Measurements from ENCODE around the gene ANOS1. TPM values are rescaled to one million over a fixed set of nuclear protein-coding genes. Genes with fewer than 3 reads are reported as not detected.

The ANOS1 gene
- total and polyA plus RNA-seq, 4 donors = 2.3 to 12.1 (median 3.7) TPM

DNA sequence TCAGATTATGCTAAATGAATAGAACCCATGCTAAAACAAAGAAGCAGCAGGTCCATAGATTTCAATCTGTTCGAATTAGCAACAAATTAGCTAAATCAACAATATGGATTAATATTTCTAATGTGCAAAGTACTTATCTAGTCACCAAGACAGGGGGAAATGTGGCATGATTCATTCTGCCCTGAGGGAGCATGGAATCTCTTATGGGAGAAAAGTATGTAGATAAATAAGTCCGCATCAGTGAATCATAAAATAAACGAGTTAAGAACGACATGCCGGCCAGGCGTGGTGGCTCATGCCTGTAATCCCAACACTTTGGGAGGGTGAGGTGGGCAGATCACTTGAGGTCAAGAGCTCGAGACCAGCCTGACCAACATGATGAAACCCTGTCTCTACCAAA, 102.1 kb downstream of the ANOS1 start:
- Histone ChIP-seq H3K36me3 (ENCODE audit: control insufficient read depth in 1 of 2, insufficient read depth in 2 of 2, low read length in 1 of 2) (no peaks in the 10 kb centered on the region), H3K27ac (ENCODE audit: low read depth in 1 of 2, low read length in 2 of 2) (no peak overlapping the region), H3K4me1 (ENCODE audit: control insufficient read depth in 1 of 2, insufficient read depth in 2 of 2, low read length in 2 of 2) (no peaks in the 10 kb centered on the region), H3K9me3 (ENCODE audit: control insufficient read depth, low read length) (no peaks in the 10 kb centered on the region), H3K27me3 (ENCODE audit: control insufficient read depth in 1 of 2, insufficient read depth in 2 of 2, low read length in 1 of 2) (no peaks in the 10 kb centered on the region), H3K4me3 (ENCODE audit: low read length in 2 of 2) (no peak overlapping the region)
- DNase-seq = no peak
- WGBS, 2 donors = 37 to 50% methylated on average over 7 of the region's 7 CpGs
- intact Hi-C loops (cut with DNase I) = no loop called here
- no peak for ATAC-seq (ENCODE audit: low FRiP score)

DNA sequence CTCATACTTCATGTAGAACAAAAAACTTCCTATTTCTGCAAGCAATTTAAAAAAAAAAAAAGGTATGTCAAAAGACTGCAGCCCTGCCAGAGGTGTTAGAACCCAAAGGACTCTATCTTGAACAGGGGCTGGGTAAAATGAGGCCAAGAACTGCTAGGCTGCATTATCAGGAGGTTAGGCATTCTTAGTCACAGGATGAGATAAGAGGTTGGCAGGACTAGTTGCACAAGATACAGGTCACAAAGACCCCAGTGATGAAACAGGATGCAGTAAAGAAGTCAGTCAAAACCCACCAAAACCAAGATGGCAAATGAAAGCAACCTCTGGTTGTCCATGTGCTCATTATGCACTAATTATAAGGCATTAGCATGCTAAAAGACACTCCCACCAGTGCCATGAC, 104.1 kb downstream of the ANOS1 start:
- Histone ChIP-seq H3K36me3 (ENCODE audit: control insufficient read depth in 1 of 2, insufficient read depth in 2 of 2, low read length in 1 of 2) (no peaks in the 10 kb centered on the region), H3K4me1 (ENCODE audit: control insufficient read depth in 1 of 2, insufficient read depth in 2 of 2, low read length in 2 of 2) (no peaks in the 10 kb centered on the region), H3K4me3 (ENCODE audit: low read length in 2 of 2) (no peak overlapping the region), H3K9me3 (ENCODE audit: control insufficient read depth, low read length) (no peaks in the 10 kb centered on the region), H3K27ac (ENCODE audit: low read depth in 1 of 2, low read length in 2 of 2) (no peak overlapping the region), H3K27me3 (ENCODE audit: control insufficient read depth in 1 of 2, insufficient read depth in 2 of 2, low read length in 1 of 2) (no peaks in the 10 kb centered on the region)
- no peak for ATAC-seq (ENCODE audit: low FRiP score)
- intact Hi-C loops (cut with DNase I) = no loop called here
- DNase-seq = no peak

- Histone ChIP-seq H3K4me1 (ENCODE audit: control insufficient read depth in 1 of 2, insufficient read depth in 2 of 2, low read length in 2 of 2) (no peaks in the 10 kb centered on the region), H3K4me3 (ENCODE audit: low read length in 2 of 2) (no peak overlapping the region), H3K27me3 (ENCODE audit: control insufficient read depth in 1 of 2, insufficient read depth in 2 of 2, low read length in 1 of 2) (no peaks in the 10 kb centered on the region), H3K9me3 (ENCODE audit: control insufficient read depth, low read length) (no peaks in the 10 kb centered on the region), H3K36me3 (ENCODE audit: control insufficient read depth in 1 of 2, insufficient read depth in 2 of 2, low read length in 1 of 2) (peaks cover 0 to 3% of the 10 kb centered on the region in 2 donors), H3K27ac (ENCODE audit: low read depth in 1 of 2, low read length in 2 of 2) (no peak overlapping the region)
- no peak for DNase-seq
- WGBS, 2 donors = 5 to 15% methylated on average over 2 of the region's 2 CpGs
- ATAC-seq (ENCODE audit: low FRiP score) = no peak
- intact Hi-C loops (cut with DNase I) = no loop called here
Measured at GRCh38 chrX:8607326-8607725, 124.6 kb downstream of the ANOS1 start.

DNA sequence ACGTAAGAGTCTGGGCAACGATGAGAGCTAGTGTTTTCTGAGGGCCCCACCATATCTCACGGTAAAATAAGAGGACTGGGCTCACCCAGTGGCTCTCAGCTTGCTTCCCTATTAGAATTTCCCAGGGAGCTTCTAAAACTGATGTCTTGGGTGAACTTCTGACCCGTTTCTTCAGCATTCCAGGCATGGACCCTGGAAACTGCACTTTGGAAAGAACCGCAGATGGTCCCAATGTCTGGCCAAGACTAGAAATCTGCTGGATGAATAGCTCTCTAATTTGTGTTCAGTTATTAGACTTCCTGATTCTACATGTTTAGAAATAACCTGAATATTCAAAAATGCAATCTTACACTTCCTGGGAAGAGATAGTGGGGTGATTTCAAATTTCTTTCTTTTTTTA, 127.8 kb downstream of the ANOS1 start:
- intact Hi-C loops (cut with DNase I) = no loop called here
- Histone ChIP-seq H3K4me1 (ENCODE audit: control insufficient read depth in 1 of 2, insufficient read depth in 2 of 2, low read length in 2 of 2) (no peaks in the 10 kb centered on the region), H3K36me3 (ENCODE audit: control insufficient read depth in 1 of 2, insufficient read depth in 2 of 2, low read length in 1 of 2) (peaks cover 0 to 3% of the 10 kb centered on the region in 2 donors), H3K27ac (ENCODE audit: low read depth in 1 of 2, low read length in 2 of 2) (no peak overlapping the region), H3K4me3 (ENCODE audit: low read length in 2 of 2) (no peak overlapping the region), H3K9me3 (ENCODE audit: control insufficient read depth, low read length) (no peaks in the 10 kb centered on the region), H3K27me3 (ENCODE audit: control insufficient read depth in 1 of 2, insufficient read depth in 2 of 2, low read length in 1 of 2) (no peaks in the 10 kb centered on the region)
- WGBS, 2 donors = 84 to 88% methylated on average over 5 of the region's 5 CpGs
- no peak for ATAC-seq (ENCODE audit: low FRiP score)
- no peak for DNase-seq

- Histone ChIP-seq H3K9me3 (ENCODE audit: control insufficient read depth, low read length) (no peaks in the 10 kb centered on the region), H3K27me3 (ENCODE audit: control insufficient read depth in 1 of 2, insufficient read depth in 2 of 2, low read length in 1 of 2) (no peaks in the 10 kb centered on the region), H3K36me3 (ENCODE audit: control insufficient read depth in 1 of 2, insufficient read depth in 2 of 2, low read length in 1 of 2) (no peaks in the 10 kb centered on the region), H3K27ac (ENCODE audit: low read depth in 1 of 2, low read length in 2 of 2) (no peak overlapping the region), H3K4me3 (ENCODE audit: low read length in 2 of 2) (no peak overlapping the region), H3K4me1 (ENCODE audit: control insufficient read depth in 1 of 2, insufficient read depth in 2 of 2, low read length in 2 of 2) (no peaks in the 10 kb centered on the region)
- intact Hi-C loops (cut with DNase I) = no loop called here
- ATAC-seq (ENCODE audit: low FRiP score) (no peak), DNase-seq (no peak)
- 86 to 94% methylated on average over 4 of the region's 4 CpGs for WGBS, 2 donors
Measured at GRCh38 chrX:8591501-8591900, 140.4 kb downstream of the ANOS1 start.

GRCh38 chrX:8586953-8587352, 145.0 kb downstream of the ANOS1 start:
- no peaks in the 10 kb centered on the region for H3K36me3 ChIP-seq (ENCODE audit: control insufficient read depth in 1 of 2, insufficient read depth in 2 of 2, low read length in 1 of 2)
- no peak overlapping the region for H3K4me3 ChIP-seq (ENCODE audit: low read length in 2 of 2)
- no peaks in the 10 kb centered on the region for H3K27me3 ChIP-seq (ENCODE audit: control insufficient read depth in 1 of 2, insufficient read depth in 2 of 2, low read length in 1 of 2)
- DNase-seq (no peak), ATAC-seq (ENCODE audit: low FRiP score) (no peak)
- no peaks in the 10 kb centered on the region for H3K9me3 ChIP-seq (ENCODE audit: control insufficient read depth, low read length)
- no peaks in the 10 kb centered on the region for H3K4me1 ChIP-seq (ENCODE audit: control insufficient read depth in 1 of 2, insufficient read depth in 2 of 2, low read length in 2 of 2)
- H3K27ac ChIP-seq (ENCODE audit: low read depth in 1 of 2, low read length in 2 of 2) = no peak overlapping the region
- intact Hi-C loops (cut with DNase I) = no loop called here

- Histone ChIP-seq H3K4me1 (ENCODE audit: control insufficient read depth in 1 of 2, insufficient read depth in 2 of 2, low read length in 2 of 2) (no peaks in the 10 kb centered on the region), H3K27ac (ENCODE audit: low read depth in 1 of 2, low read length in 2 of 2) (no peak overlapping the region), H3K36me3 (ENCODE audit: control insufficient read depth in 1 of 2, insufficient read depth in 2 of 2, low read length in 1 of 2) (no peaks in the 10 kb centered on the region), H3K9me3 (ENCODE audit: control insufficient read depth, low read length) (no peaks in the 10 kb centered on the region), H3K27me3 (ENCODE audit: control insufficient read depth in 1 of 2, insufficient read depth in 2 of 2, low read length in 1 of 2) (no peaks in the 10 kb centered on the region), H3K4me3 (ENCODE audit: low read length in 2 of 2) (no peak overlapping the region)
- intact Hi-C loops (cut with DNase I) = no loop called here
- ATAC-seq (ENCODE audit: low FRiP score) (no peak), DNase-seq (no peak)
- 87 to 91% methylated on average over 5 of the region's 5 CpGs for WGBS, 2 donors
Measured at GRCh38 chrX:8579602-8580001, 152.3 kb downstream of the ANOS1 start.

GRCh38 chrX:8576821-8577220, 155.1 kb downstream of the ANOS1 start:
- intact Hi-C loops (cut with DNase I) = no loop called here
- Histone ChIP-seq H3K9me3 (ENCODE audit: control insufficient read depth, low read length) (no peaks in the 10 kb centered on the region), H3K27ac (ENCODE audit: low read depth in 1 of 2, low read length in 2 of 2) (no peak overlapping the region), H3K36me3 (ENCODE audit: control insufficient read depth in 1 of 2, insufficient read depth in 2 of 2, low read length in 1 of 2) (no peaks in the 10 kb centered on the region), H3K4me3 (ENCODE audit: low read length in 2 of 2) (no peak overlapping the region), H3K4me1 (ENCODE audit: control insufficient read depth in 1 of 2, insufficient read depth in 2 of 2, low read length in 2 of 2) (no peaks in the 10 kb centered on the region), H3K27me3 (ENCODE audit: control insufficient read depth in 1 of 2, insufficient read depth in 2 of 2, low read length in 1 of 2) (no peaks in the 10 kb centered on the region)
- no peak for DNase-seq
- no peak for ATAC-seq (ENCODE audit: low FRiP score)
- WGBS, 2 donors = 96 to 99% methylated on average over 3 of the region's 3 CpGs

GRCh38 chrX:8565729-8566128, 166.2 kb downstream of the ANOS1 start:
- Histone ChIP-seq H3K36me3 (ENCODE audit: control insufficient read depth in 1 of 2, insufficient read depth in 2 of 2, low read length in 1 of 2) (no peaks in the 10 kb centered on the region), H3K4me3 (ENCODE audit: low read length in 2 of 2) (no peak overlapping the region), H3K9me3 (ENCODE audit: control insufficient read depth, low read length) (no peaks in the 10 kb centered on the region), H3K4me1 (ENCODE audit: control insufficient read depth in 1 of 2, insufficient read depth in 2 of 2, low read length in 2 of 2) (no peaks in the 10 kb centered on the region), H3K27ac (ENCODE audit: low read depth in 1 of 2, low read length in 2 of 2) (no peak overlapping the region), H3K27me3 (ENCODE audit: control insufficient read depth in 1 of 2, insufficient read depth in 2 of 2, low read length in 1 of 2) (no peaks in the 10 kb centered on the region)
- WGBS, 2 donors = 77 to 85% methylated on average over 8 of the region's 8 CpGs
- ATAC-seq (ENCODE audit: low FRiP score) (no peak), DNase-seq (no peak)
- intact Hi-C loops (cut with DNase I) = no loop called here
